ENCODE results near the gene RAB11FIP5.

Gene RAB11FIP5

DNA sequence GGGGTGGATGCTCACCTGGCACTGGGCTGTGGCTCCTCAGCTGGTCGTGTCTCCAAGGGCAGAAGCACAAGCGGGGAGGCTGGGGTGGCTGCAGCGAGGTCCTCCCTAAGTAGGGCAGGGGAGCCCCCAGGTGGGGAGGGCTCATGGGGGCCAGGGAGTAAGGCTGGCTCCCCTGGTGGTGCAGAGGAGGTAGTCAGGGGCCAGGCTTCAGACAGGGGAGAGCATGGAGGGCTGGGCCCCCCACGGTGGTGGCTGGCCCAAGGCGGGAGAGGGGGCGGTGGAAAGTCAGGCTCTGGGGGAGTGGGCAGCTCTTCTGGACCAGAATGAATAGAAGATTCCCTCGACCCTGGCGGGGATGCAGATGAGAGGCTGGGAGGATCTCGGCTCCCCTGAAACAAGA lies 33.1 kb downstream of the RAB11FIP5 start:
- TF ChIP-seq TOX (CRISPR knock-in tag; IDR thresholded peaks at IDR 0.05; ENCODE audit: borderline replicate concordance) (no peak), TSHZ2 (CRISPR knock-in tag; IDR thresholded peaks at IDR 0.05) (no peak), GLIS3 (CRISPR knock-in tag; IDR thresholded peaks at IDR 0.05) (no peak), ZNF70 (CRISPR knock-in tag; IDR thresholded peaks at IDR 0.05) (no peak), RARB (CRISPR knock-in tag; IDR thresholded peaks at IDR 0.05) (no peak)
- TF ChIP-seq, protein P1, sequence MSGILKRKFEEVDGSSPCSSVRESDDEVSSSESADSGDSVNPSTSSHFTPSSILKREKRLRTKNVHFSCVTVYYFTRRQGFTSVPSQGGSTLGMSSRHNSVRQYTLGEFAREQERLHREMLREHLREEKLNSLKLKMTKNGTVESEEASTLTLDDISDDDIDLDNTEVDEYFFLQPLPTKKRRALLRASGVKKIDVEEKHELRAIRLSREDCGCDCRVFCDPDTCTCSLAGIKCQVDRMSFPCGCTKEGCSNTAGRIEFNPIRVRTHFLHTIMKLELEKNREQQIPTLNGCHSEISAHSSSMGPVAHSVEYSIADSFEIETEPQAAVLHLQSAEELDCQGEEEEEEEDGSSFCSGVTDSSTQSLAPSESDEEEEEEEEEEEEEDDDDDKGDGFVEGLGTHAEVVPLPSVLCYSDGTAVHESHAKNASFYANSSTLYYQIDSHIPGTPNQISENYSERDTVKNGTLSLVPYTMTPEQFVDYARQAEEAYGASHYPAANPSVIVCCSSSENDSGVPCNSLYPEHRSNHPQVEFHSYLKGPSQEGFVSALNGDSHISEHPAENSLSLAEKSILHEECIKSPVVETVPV (CRISPR knock-in tag; IDR thresholded peaks at IDR 0.05): no peak
- TF ChIP-seq, protein P2, sequence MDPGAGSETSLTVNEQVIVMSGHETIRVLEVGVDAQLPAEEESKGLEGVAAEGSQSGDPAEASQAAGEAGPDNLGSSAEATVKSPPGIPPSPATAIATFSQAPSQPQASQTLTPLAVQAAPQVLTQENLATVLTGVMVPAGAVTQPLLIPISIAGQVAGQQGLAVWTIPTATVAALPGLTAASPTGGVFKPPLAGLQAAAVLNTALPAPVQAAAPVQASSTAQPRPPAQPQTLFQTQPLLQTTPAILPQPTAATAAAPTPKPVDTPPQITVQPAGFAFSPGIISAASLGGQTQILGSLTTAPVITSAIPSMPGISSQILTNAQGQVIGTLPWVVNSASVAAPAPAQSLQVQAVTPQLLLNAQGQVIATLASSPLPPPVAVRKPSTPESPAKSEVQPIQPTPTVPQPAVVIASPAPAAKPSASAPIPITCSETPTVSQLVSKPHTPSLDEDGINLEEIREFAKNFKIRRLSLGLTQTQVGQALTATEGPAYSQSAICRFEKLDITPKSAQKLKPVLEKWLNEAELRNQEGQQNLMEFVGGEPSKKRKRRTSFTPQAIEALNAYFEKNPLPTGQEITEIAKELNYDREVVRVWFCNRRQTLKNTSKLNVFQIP (CRISPR knock-in tag; IDR thresholded peaks at IDR 0.05; ENCODE audit: borderline replicate concordance, low read depth): no peak
- TF ChIP-seq, protein P3, sequence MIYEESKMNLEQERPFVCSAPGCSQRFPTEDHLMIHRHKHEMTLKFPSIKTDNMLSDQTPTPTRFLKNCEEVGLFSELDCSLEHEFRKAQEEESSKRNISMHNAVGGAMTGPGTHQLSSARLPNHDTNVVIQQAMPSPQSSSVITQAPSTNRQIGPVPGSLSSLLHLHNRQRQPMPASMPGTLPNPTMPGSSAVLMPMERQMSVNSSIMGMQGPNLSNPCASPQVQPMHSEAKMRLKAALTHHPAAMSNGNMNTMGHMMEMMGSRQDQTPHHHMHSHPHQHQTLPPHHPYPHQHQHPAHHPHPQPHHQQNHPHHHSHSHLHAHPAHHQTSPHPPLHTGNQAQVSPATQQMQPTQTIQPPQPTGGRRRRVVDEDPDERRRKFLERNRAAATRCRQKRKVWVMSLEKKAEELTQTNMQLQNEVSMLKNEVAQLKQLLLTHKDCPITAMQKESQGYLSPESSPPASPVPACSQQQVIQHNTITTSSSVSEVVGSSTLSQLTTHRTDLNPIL (CRISPR knock-in tag; IDR thresholded peaks at IDR 0.05; ENCODE audit: low read depth): no peak
- no peak for ATAC-seq

DNA sequence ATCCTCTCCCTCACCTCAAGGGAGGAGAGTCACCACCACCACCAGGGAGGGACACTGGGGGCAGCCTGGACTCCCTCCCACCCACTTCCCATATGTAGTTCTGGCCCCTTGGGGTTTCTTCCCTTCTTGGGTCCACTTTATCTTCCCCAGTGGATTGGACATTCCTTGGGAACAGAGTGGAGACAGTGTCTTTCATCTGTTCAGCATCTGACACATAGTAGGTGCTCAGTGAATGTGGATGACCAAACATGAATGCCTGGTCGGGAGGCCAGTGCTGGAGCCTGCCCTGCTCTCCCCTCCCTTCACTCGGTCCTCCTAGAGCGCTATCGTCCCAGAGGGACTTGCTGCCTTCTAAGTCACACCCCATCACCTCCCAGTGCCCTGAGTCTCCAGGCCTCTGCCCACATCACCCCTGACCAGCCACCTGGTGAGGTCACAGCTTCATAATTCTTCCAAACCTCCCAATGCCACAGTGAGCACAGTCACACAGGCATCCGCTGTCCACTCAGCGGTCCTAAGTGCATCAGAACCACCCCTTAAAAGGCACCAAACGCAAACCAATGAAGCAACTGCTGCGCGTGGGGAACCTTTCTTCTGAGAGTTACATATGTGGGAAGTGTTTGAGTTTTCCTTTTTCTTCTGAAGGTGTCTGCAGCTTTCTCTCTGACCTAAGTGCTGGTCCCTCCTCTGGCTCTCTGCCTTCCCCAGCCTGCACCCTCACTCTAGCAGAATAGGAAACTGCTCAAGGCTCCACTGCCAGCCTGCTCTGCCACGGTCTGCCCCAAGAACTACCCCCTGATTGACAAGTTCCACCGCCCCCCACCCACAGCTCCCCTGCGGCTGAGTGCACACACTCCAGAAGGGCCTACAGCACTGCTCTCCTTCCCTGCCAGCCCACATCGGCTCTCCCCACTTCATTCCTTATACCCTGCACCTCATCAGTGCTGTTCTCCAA lies 34.0 kb downstream of the RAB11FIP5 start:
- no peak for TF ChIP-seq ISL1 (CRISPR knock-in tag; IDR thresholded peaks at IDR 0.05)
- TF ChIP-seq ZFP30 (CRISPR knock-in tag; IDR thresholded peaks at IDR 0.05): no peak
- no peak for TF ChIP-seq TCF4 (CRISPR knock-in tag; IDR thresholded peaks at IDR 0.05; ENCODE audit: borderline replicate concordance)
- TF ChIP-seq, protein P1 (CRISPR knock-in tag; IDR thresholded peaks at IDR 0.05): no peak
- TF ChIP-seq SNAI2 (CRISPR knock-in tag; IDR thresholded peaks at IDR 0.05): no peak
- TF ChIP-seq ZNF70 (CRISPR knock-in tag; IDR thresholded peaks at IDR 0.05): no peak
- TF ChIP-seq PATZ1 (CRISPR knock-in tag; IDR thresholded peaks at IDR 0.05; ENCODE audit: borderline replicate concordance): no peak
- TF ChIP-seq, protein P2 (CRISPR knock-in tag; IDR thresholded peaks at IDR 0.05; ENCODE audit: borderline replicate concordance, low read depth): no peak
- no peak for TF ChIP-seq PPARA (CRISPR knock-in tag; IDR thresholded peaks at IDR 0.05; ENCODE audit: borderline replicate concordance)
- TF ChIP-seq OSR1 (CRISPR knock-in tag; IDR thresholded peaks at IDR 0.05): no peak
- TF ChIP-seq ZFP3 (CRISPR knock-in tag; IDR thresholded peaks at IDR 0.05): no peak
- no peak for TF ChIP-seq ZC3H10 (CRISPR knock-in tag; IDR thresholded peaks at IDR 0.05)
- TF ChIP-seq GLIS3 (CRISPR knock-in tag; IDR thresholded peaks at IDR 0.05): no peak
- no peak for TF ChIP-seq TOX (CRISPR knock-in tag; IDR thresholded peaks at IDR 0.05; ENCODE audit: borderline replicate concordance)
- no peak for TF ChIP-seq TSHZ2 (CRISPR knock-in tag; IDR thresholded peaks at IDR 0.05)
- TF ChIP-seq, protein P3 (CRISPR knock-in tag; IDR thresholded peaks at IDR 0.05; ENCODE audit: low read depth): no peak
- no peak for ATAC-seq
